ENCODE results near the gene IL6R.

The IL6R gene

DNA sequence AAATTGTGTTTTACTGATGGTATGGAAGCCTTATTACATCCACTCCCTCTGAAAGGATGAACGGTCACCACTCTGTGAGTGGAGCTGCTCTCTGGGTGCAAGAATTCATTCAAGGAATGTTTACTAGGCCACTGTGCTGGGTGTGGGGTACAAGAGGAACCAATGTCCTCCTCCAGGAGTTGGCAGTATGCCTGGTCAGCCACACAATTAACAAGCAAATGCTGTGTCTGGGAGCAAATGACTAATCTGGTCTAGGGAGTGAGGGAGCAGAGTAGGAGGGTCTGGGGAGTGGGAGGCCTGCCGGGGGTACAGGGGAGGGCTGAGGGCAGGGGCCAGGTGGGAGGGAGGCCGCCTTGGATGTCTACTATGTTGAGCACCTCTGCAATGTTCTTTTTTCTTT lies 69.7 kb downstream of the IL6R start:
- H3K4me1 ChIP-seq (ENCODE audit: low read length) = peaks cover 18% of the 10 kb centered on the region

GRCh38 chr1:154476791-154477190 lies 71.6 kb downstream of the IL6R start:
- TF ChIP-seq EZH2phosphoT487 (IDR thresholded peaks at IDR 0.05; ENCODE audit: low read length) (no peak), CTCF (IDR thresholded peaks at IDR 0.05; ENCODE audit: low read length) (no peak), EZH2 (optimal IDR thresholded peaks at IDR 0.05; ENCODE audit: low read depth, low read length) (no peak)
- Histone ChIP-seq H3K9me2 (replicated peaks; ENCODE audit: insufficient read depth, low read length) (no peaks in the 10 kb centered on the region), H2AFZ (ENCODE audit: low read length) (no peak overlapping the region), H3K9ac (ENCODE audit: low read length) (no peak overlapping the region), H3K79me2 (ENCODE audit: low read length) (no peaks in the 10 kb centered on the region), H4K20me1 (ENCODE audit: insufficient read depth, low read length) (no peaks in the 10 kb centered on the region), H3K27ac (ENCODE audit: low read length) (no peak overlapping the region), H3K4me2 (ENCODE audit: low read depth, low read length) (no peak overlapping the region), H3K4me1 (ENCODE audit: low read length) (peaks cover 18% of the 10 kb centered on the region), H3K36me3 (replicated peaks; ENCODE audit: insufficient read depth, low read length) (no peaks in the 10 kb centered on the region), H3K27me3 (replicated peaks; ENCODE audit: insufficient read depth, low read length) (no peaks in the 10 kb centered on the region), H3K9me3 (replicated peaks; ENCODE audit: insufficient read depth, low read length) (no peaks in the 10 kb centered on the region), H3K4me3 (ENCODE audit: low read length) (no peak overlapping the region), H3F3A (ENCODE audit: insufficient read depth, low read length) (peaks cover 15% of the 10 kb centered on the region)
- peak; percentile 5 for DNase-seq

More for the DNA sequence above, 69.7 kb downstream of the IL6R start:
- DNase-seq = peak; percentile 3
- Histone ChIP-seq H3K4me3 (ENCODE audit: low read length) (no peak overlapping the region), H2AFZ (ENCODE audit: low read length) (no peak overlapping the region), H3K4me2 (ENCODE audit: low read depth, low read length) (no peak overlapping the region), H3K9me2 (replicated peaks; ENCODE audit: insufficient read depth, low read length) (no peaks in the 10 kb centered on the region), H3K9ac (ENCODE audit: low read length) (no peak overlapping the region), H3K27ac (ENCODE audit: low read length) (no peak overlapping the region), H3K36me3 (replicated peaks; ENCODE audit: insufficient read depth, low read length) (no peaks in the 10 kb centered on the region), H3F3A (ENCODE audit: insufficient read depth, low read length) (peaks cover 30% of the 10 kb centered on the region), H3K79me2 (ENCODE audit: low read length) (no peaks in the 10 kb centered on the region), H4K20me1 (ENCODE audit: insufficient read depth, low read length) (no peaks in the 10 kb centered on the region), H3K9me3 (replicated peaks; ENCODE audit: insufficient read depth, low read length) (no peaks in the 10 kb centered on the region), H3K27me3 (replicated peaks; ENCODE audit: insufficient read depth, low read length) (no peaks in the 10 kb centered on the region)
- TF ChIP-seq CTCF (IDR thresholded peaks at IDR 0.05; ENCODE audit: low read length) (no peak), EZH2phosphoT487 (IDR thresholded peaks at IDR 0.05; ENCODE audit: low read length) (no peak), EZH2 (optimal IDR thresholded peaks at IDR 0.05; ENCODE audit: low read depth, low read length) (no peak)

DNA sequence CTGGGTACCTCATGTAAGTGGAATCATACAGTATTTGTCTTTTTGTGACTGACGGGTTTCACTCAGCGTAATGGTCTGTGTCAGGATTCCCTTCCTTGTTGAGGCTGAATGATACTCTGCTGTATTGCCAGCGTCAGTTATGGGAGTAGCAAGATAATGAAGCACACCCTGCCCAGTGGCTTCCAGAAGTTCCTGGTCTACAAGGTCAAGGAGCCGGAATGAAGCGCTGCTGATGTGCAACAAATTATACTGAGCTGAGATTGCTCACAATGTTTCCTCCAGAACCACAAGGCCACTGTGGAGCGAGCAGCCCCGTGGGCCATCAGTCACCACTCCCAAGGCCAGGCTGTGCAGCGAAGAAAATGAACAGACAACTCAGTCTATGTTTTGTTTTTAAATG lies 72.9 kb downstream of the IL6R start:
- H3K79me2 ChIP-seq (ENCODE audit: low read length) = no peaks in the 10 kb centered on the region
- no peak for DNase-seq
- H3K27me3 ChIP-seq (replicated peaks; ENCODE audit: insufficient read depth, low read length) = no peaks in the 10 kb centered on the region
- no peak for TF ChIP-seq EZH2phosphoT487 (IDR thresholded peaks at IDR 0.05; ENCODE audit: low read length)
- no peak for TF ChIP-seq CTCF (IDR thresholded peaks at IDR 0.05; ENCODE audit: low read length)
- no peak for TF ChIP-seq EZH2 (optimal IDR thresholded peaks at IDR 0.05; ENCODE audit: low read depth, low read length)
- no peak overlapping the region for H3K4me3 ChIP-seq (ENCODE audit: low read length)
- H3K9me2 ChIP-seq (replicated peaks; ENCODE audit: insufficient read depth, low read length) = no peaks in the 10 kb centered on the region
- peak overlapping the region; percentile 18; the same call in 1 of the 2 replicates for H3K4me2 ChIP-seq (ENCODE audit: low read depth, low read length)
- no peaks in the 10 kb centered on the region for H3K36me3 ChIP-seq (replicated peaks; ENCODE audit: insufficient read depth, low read length)
- H2AFZ ChIP-seq (ENCODE audit: low read length) = peak overlapping the region; percentile 42; the same call in 1 of the 2 replicates
- no peak overlapping the region for H3K9ac ChIP-seq (ENCODE audit: low read length)
- H3K4me1 ChIP-seq (ENCODE audit: low read length) = peaks cover 18% of the 10 kb centered on the region
- H3K27ac ChIP-seq (ENCODE audit: low read length) = peak overlapping the region; percentile 17; the same call in 1 of the 2 replicates
- H3K9me3 ChIP-seq (replicated peaks; ENCODE audit: insufficient read depth, low read length) = no peaks in the 10 kb centered on the region
- no peaks in the 10 kb centered on the region for H4K20me1 ChIP-seq (ENCODE audit: insufficient read depth, low read length)
- H3F3A ChIP-seq (ENCODE audit: insufficient read depth, low read length) = peaks cover 15% of the 10 kb centered on the region

All from MM.1S (cell line).